ENCODE data around the gene CR1L.
"Not testable (repeated sequence)": the region's sequence is repeated elsewhere in the genome, so short reads cannot be mapped to it uniquely, and the experiment has no call there.

The CR1L gene

GRCh38 chr1:207644852-207645634 lies at the start of gene CR1L:
TSS of gene CR1L (plus strand) at chr1:207645133. CDS start at chr1:207645234, 101 bp downstream.
- H3K4me3 Mint-ChIP-seq, result peak within 1 kb of the TSS; percentile 82
- peak within 1 kb of the TSS; percentile 67 for H3K27ac Mint-ChIP-seq

GRCh38 chr1:207603777-207604176 lies 41.2 kb upstream of the CR1L start:
- Mint-ChIP-seq H3K27me3 (no peaks in the 10 kb centered on the region), H3K27ac (no peak overlapping the region), H3K4me3 (no peak overlapping the region), H3K36me3 (peaks cover 11% of the 10 kb centered on the region), H3K4me1 (no peaks in the 10 kb centered on the region), H3K9me3 (no peaks in the 10 kb centered on the region)
- no peak for ATAC-seq

More at GRCh38 chr1:207644852-207645634, at the start of gene CR1L:
- ATAC-seq, result peak; percentile 97
- Mint-ChIP-seq H3K4me1 (peaks cover 24% of the 10 kb centered on the region), H3K27me3 (no peaks in the 10 kb centered on the region), H3K9me3 (no peaks in the 10 kb centered on the region), H3K36me3 (no peaks in the 10 kb centered on the region)

GRCh38 chr1:207605444-207606361 lies 39.2 kb upstream of the CR1L start:
- H3K36me3 Mint-ChIP-seq, result peaks cover 18% of the 10 kb centered on the region
- H3K27ac Mint-ChIP-seq, result no peak overlapping the region
- no peak for ATAC-seq
- no peak overlapping the region for H3K4me3 Mint-ChIP-seq
- H3K27me3 Mint-ChIP-seq, result no peaks in the 10 kb centered on the region
- no peaks in the 10 kb centered on the region for H3K9me3 Mint-ChIP-seq
- H3K4me1 Mint-ChIP-seq, result no peaks in the 10 kb centered on the region

- no peaks in the 10 kb centered on the region for H3K9me3 Mint-ChIP-seq
- ATAC-seq, result no peak
- H3K27ac Mint-ChIP-seq, result no peak overlapping the region
- no peak overlapping the region for H3K4me3 Mint-ChIP-seq
- H3K36me3 Mint-ChIP-seq, result peaks cover 23% of the 10 kb centered on the region
- no peaks in the 10 kb centered on the region for H3K4me1 Mint-ChIP-seq
- H3K27me3 Mint-ChIP-seq, result no peaks in the 10 kb centered on the region
These were observed 38.6 kb upstream of the CR1L start for GRCh38 chr1:207606362-207606755.

GRCh38 chr1:207612762-207613161 lies 32.2 kb upstream of the CR1L start:
- H3K9me3 Mint-ChIP-seq, result no peaks in the 10 kb centered on the region
- peaks cover 48% of the 10 kb centered on the region for H3K36me3 Mint-ChIP-seq
- no peak overlapping the region for H3K4me3 Mint-ChIP-seq
- ATAC-seq, result no peak
- no peaks in the 10 kb centered on the region for H3K4me1 Mint-ChIP-seq
- no peak overlapping the region for H3K27ac Mint-ChIP-seq
- H3K27me3 Mint-ChIP-seq, result no peaks in the 10 kb centered on the region

GRCh38 chr1:207619871-207620542 lies 24.9 kb upstream of the CR1L start:
- Mint-ChIP-seq H3K27me3 (no peaks in the 10 kb centered on the region), H3K36me3 (peaks cover 11% of the 10 kb centered on the region), H3K4me1 (peaks cover 7% of the 10 kb centered on the region), H3K9me3 (no peaks in the 10 kb centered on the region), H3K4me3 (no peak overlapping the region), H3K27ac (no peak overlapping the region)
- peak; percentile 84 for ATAC-seq

GRCh38 chr1:207620543-207620893 lies 24.4 kb upstream of the CR1L start:
- Mint-ChIP-seq H3K27me3 (no peaks in the 10 kb centered on the region), H3K9me3 (no peaks in the 10 kb centered on the region), H3K36me3 (peaks cover 16% of the 10 kb centered on the region), H3K27ac (no peak overlapping the region), H3K4me1 (peaks cover 7% of the 10 kb centered on the region), H3K4me3 (no peak overlapping the region)
- no peak for ATAC-seq

GRCh38 chr1:207625504-207626071 lies 19.3 kb upstream of the CR1L start:
- ATAC-seq, H3K27me3 Mint-ChIP-seq, H3K4me1 Mint-ChIP-seq, H3K9me3 Mint-ChIP-seq, H3K27ac Mint-ChIP-seq, H3K4me3 Mint-ChIP-seq: not testable (repeated sequence)
- peaks cover 23% of the 10 kb centered on the region for H3K36me3 Mint-ChIP-seq

GRCh38 chr1:207626972-207627337 lies 18.0 kb upstream of the CR1L start:
- no peak for ATAC-seq
- Mint-ChIP-seq H3K27me3 (no peaks in the 10 kb centered on the region), H3K27ac (no peak overlapping the region), H3K4me1 (no peaks in the 10 kb centered on the region), H3K36me3 (peaks cover 36% of the 10 kb centered on the region), H3K9me3 (no peaks in the 10 kb centered on the region), H3K4me3 (no peak overlapping the region)

GRCh38 chr1:207627496-207627895 lies 17.4 kb upstream of the CR1L start:
- Mint-ChIP-seq H3K36me3 (peaks cover 40% of the 10 kb centered on the region), H3K4me1 (no peaks in the 10 kb centered on the region)

GRCh38 chr1:207628776-207629175 lies 16.2 kb upstream of the CR1L start:
- Mint-ChIP-seq H3K36me3 (peaks cover 45% of the 10 kb centered on the region), H3K4me1 (no peaks in the 10 kb centered on the region)

More at GRCh38 chr1:207627496-207627895, 17.4 kb upstream of the CR1L start:
- H3K4me3 Mint-ChIP-seq, result no peak overlapping the region
- no peak for ATAC-seq
- no peaks in the 10 kb centered on the region for H3K27me3 Mint-ChIP-seq
- H3K27ac Mint-ChIP-seq, result no peak overlapping the region
- H3K9me3 Mint-ChIP-seq, result no peaks in the 10 kb centered on the region

GRCh38 chr1:207631137-207631536 lies 13.8 kb upstream of the CR1L start:
- H3K9me3 Mint-ChIP-seq, result no peaks in the 10 kb centered on the region
- H3K27ac Mint-ChIP-seq, result no peak overlapping the region
- no peak overlapping the region for H3K4me3 Mint-ChIP-seq
- no peaks in the 10 kb centered on the region for H3K27me3 Mint-ChIP-seq
- H3K36me3 Mint-ChIP-seq, result peaks cover 42% of the 10 kb centered on the region
- ATAC-seq, result no peak
- H3K4me1 Mint-ChIP-seq, result no peaks in the 10 kb centered on the region

More at GRCh38 chr1:207628776-207629175, 16.2 kb upstream of the CR1L start:
- H3K27me3 Mint-ChIP-seq, result no peaks in the 10 kb centered on the region
- no peaks in the 10 kb centered on the region for H3K9me3 Mint-ChIP-seq
- H3K27ac Mint-ChIP-seq, result no peak overlapping the region
- no peak overlapping the region for H3K4me3 Mint-ChIP-seq
- no peak for ATAC-seq

GRCh38 chr1:207633226-207633625 lies 11.7 kb upstream of the CR1L start:
- Mint-ChIP-seq H3K27me3 (no peaks in the 10 kb centered on the region), H3K4me3 (no peak overlapping the region), H3K36me3 (peaks cover 42% of the 10 kb centered on the region), H3K4me1 (no peaks in the 10 kb centered on the region), H3K27ac (no peak overlapping the region), H3K9me3 (no peaks in the 10 kb centered on the region)
- no peak for ATAC-seq

- H3K4me1 Mint-ChIP-seq, result not testable (repeated sequence)
These were observed 11.1 kb upstream of the CR1L start for GRCh38 chr1:207633699-207634289.

GRCh38 chr1:207634293-207634692 lies 10.6 kb upstream of the CR1L start:
- not testable (repeated sequence) for H3K9me3 Mint-ChIP-seq, H3K27me3 Mint-ChIP-seq, ATAC-seq, H3K4me1 Mint-ChIP-seq, H3K4me3 Mint-ChIP-seq, H3K27ac Mint-ChIP-seq
- H3K36me3 Mint-ChIP-seq, result peaks cover 43% of the 10 kb centered on the region

More at GRCh38 chr1:207633699-207634289, 11.1 kb upstream of the CR1L start:
- H3K36me3 Mint-ChIP-seq, result peaks cover 42% of the 10 kb centered on the region
- not testable (repeated sequence) for H3K27ac Mint-ChIP-seq, H3K9me3 Mint-ChIP-seq, H3K4me3 Mint-ChIP-seq, ATAC-seq, H3K27me3 Mint-ChIP-seq

All from stimulated activated memory B cell treated with anti-CD40 and anti-IgM and Interleukin-4, amounts not matched to agents 10 μg/mL and 1 μg/mL and 100 μg/mL, for 72 hours (primary cell).